NCI-H146 treated with DMSO at 0.1 percent for 48 hours (cell line): ENCODE measurements around the gene UXS1.

ENCODE experiments used
- DNase-seq: peaks from one replicate; lab custom pipeline; 2025; ENCODE audit not compliant: unreplicated experiment; lab: John Stamatoyannopoulos, UW

Gene UXS1

DNA sequence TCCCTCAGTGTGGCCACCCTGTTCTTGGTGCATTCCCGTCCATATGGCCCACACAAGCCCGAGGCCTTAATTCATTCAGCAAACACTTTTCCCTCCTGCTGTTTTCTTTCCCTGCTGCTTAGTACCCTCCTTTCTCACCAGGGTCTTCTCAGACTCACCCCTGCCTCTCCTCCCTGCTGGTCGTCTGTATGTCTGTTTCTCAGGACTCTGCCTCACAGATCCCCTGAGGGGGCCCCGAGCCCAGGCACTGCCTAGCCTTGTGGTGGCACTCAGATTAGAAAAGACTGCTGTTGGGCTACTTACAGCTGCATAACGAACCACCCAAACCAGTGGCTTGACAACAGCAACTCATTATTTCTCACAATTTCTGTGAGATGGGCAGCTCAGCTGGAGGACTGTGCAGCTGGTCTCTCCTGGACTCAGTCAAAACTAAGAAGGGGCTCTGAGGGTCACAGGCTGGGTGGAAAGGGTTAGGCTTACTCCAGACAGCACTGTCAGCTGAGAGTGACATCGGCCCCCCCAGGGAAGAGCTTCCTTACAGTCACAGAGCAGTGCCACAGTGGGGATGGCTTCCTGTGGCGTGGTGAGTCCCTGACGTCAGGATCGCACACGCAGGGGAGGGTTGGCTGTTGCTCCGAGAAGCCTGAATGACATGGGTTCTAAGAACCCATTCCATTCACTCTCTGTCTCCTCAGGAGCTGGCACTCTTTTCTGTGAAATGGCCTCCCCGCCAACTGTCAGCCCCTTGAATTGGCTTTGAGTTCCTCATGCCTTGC is 139.0 kb downstream of the UXS1 start:
- DNase-seq, result no peak

DNA sequence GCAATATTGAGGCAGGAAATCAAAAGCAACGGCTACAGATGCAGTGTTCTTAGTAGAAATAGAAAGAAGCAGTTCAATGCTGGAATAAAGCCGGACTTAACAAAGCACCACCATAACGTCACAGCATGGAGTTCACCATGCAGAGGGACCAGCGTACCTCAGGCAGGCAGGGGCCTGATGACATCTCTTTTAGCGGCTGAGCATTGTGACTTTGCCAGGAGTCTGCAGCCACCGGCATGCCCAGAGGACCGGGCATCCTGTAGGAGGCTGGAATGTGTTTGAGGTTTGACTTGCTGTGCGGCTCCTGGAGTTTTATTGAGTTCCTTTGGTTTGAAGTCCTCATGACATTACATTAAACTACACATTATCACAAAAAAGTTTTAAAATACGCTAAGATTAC is 139.8 kb downstream of the UXS1 start:
- DNase-seq, result no peak

GRCh38 chr2:106053581-106053980 is 140.5 kb downstream of the UXS1 start:
- DNase-seq, result no peak

DNA sequence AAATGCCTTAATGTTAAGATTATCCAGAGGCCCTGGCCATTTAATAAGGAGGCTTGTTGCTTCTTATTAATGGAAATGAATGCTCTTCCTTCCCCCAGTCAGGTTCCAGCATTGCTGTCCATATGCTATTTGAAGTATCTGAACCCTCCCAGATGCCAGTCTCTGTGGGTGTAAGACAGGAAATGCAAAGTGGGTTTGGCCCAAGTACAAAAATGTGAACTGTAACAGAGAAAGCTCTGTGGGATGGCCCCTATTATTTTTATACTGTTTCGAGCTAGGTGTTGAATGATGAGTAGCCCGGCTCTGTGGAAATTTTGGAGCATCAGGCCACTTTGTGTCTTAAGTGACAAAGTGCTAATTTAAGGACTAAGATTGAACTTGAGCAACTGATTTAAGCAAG is 141.0 kb downstream of the UXS1 start:
- no peak for DNase-seq

GRCh38 chr2:106044859-106045258 is 149.2 kb downstream of the UXS1 start:
- DNase-seq, result no peak

GRCh38 chr2:106044021-106044420 is 150.1 kb downstream of the UXS1 start:
- DNase-seq, result no peak
